DND-41 (cell line): ENCODE measurements around the gene COL26A1.

ENCODE experiments used
- ATAC-seq: fragments of 200-7000 bp; cut with Tn5 transposase; 3 replicates; pipeline ENCODE4 v1.9.1; 2021; ENCODE audit warnings: low read depth; ENCODE audit not compliant: insufficient read depth
- DNase-seq: peaks from one replicate; pipeline ENCODE4 v3.0.0-alpha.2; 2020
- H2AFZ ChIP-seq: 2 replicates; pipeline ENCODE4 v1.6.0; 2012; ENCODE audit warnings: low read depth, low read length
- H3K27ac ChIP-seq: 2 replicates; pipeline ENCODE4 v1.5.1; 2012; ENCODE audit warnings: low read length, inconsistent platforms
- H3K27me3 ChIP-seq: fragments of 200-600 bp; sonication (generic); 2 replicates; pipeline ENCODE4 v1.6.0; 2012; ENCODE audit warnings: low read length, mild to moderate bottlenecking, inconsistent platforms; ENCODE audit not compliant: insufficient read depth, poor library complexity
- H3K36me3 ChIP-seq: 2 replicates; pipeline ENCODE4 v1.5.1; 2012; ENCODE audit warnings: low read length, inconsistent platforms; ENCODE audit not compliant: insufficient read depth
- H3K4me1 ChIP-seq: 2 replicates; pipeline ENCODE4 v1.5.1; 2012; ENCODE audit warnings: mild to moderate bottlenecking, low read length; ENCODE audit not compliant: insufficient read depth
- H3K4me2 ChIP-seq: 2 replicates; pipeline ENCODE4 v1.6.0; 2012; ENCODE audit warnings: mild to moderate bottlenecking, moderate library complexity, low read length, inconsistent platforms; ENCODE audit not compliant: insufficient read depth
- H3K4me3 ChIP-seq, 2 experiments: fragments of 200-600 bp in 1 of 2; shearing (Covaris generic) in 1 of 2; 2 replicates each; pipeline ENCODE4 v1.5.1; 2012 to 2016; ENCODE audit warnings: inconsistent platforms in 2 of 2, low read length in 2 of 2, mild to moderate bottlenecking in 2 of 2, low read depth in 1 of 2, moderate library complexity in 1 of 2
- H3K79me2 ChIP-seq: 2 replicates; pipeline ENCODE4 v1.6.0; 2012; ENCODE audit warnings: low read length, inconsistent platforms; ENCODE audit not compliant: insufficient read depth
- H3K9ac ChIP-seq: 2 replicates; pipeline ENCODE4 v1.6.0; 2012; ENCODE audit warnings: low read depth, mild to moderate bottlenecking, inconsistent platforms, low read length, moderate library complexity
- H3K9me3 ChIP-seq: 2 replicates; pipeline ENCODE4 v1.5.1; 2012; ENCODE audit warnings: low read length, moderate library complexity, mild to moderate bottlenecking, inconsistent platforms; ENCODE audit not compliant: insufficient read depth, severe bottlenecking
- H4K20me1 ChIP-seq: 2 replicates; pipeline ENCODE4 v1.6.0; 2012; ENCODE audit warnings: low read length; ENCODE audit not compliant: insufficient read depth
- EZH2 ChIP-seq: IDR thresholded peaks from 3 replicates; pipeline ENCODE4 v1.6.1; 2012; ENCODE audit warnings: borderline replicate concordance, low read depth, mild to moderate bottlenecking, moderate library complexity, low read length, inconsistent platforms; ENCODE audit not compliant: severe bottlenecking
- TF ChIP-seq, protein P1 (sequence below): IDR thresholded peaks from 2 replicates; pipeline ENCODE4 v1.5.1; 2012; ENCODE audit warnings: borderline replicate concordance, low read length, moderate library complexity, mild to moderate bottlenecking; ENCODE audit not compliant: poor library complexity, severe bottlenecking; ENCODE audit errors: extremely low read depth

Gene COL26A1

DNA sequence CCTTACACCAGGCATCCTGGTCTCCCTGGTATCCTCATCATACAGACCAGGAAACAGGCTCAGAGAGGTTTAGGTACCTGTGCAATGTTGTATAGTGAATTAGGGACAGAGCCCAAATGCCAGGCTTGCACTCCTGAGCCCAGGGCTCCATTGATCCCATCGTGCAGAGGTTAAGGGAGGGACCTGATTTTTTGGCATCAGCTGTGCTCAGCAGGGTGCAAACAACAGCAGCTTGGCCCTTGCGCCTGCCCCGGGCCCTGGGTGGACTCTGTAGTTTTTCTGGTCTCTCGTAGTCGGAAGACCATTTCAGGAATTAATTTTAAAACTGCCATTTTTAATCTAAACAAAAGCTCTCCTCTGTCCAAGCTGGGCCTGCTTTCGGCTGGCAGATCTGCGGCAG is 79.2 kb downstream of the COL26A1 start:
- no peak overlapping the region for H3K27ac ChIP-seq
- H4K20me1 ChIP-seq: no peaks in the 10 kb centered on the region
- H2AFZ ChIP-seq: no peak overlapping the region
- no peaks in the 10 kb centered on the region for H3K79me2 ChIP-seq
- peaks cover 14% of the 10 kb centered on the region for H3K27me3 ChIP-seq
- H3K9ac ChIP-seq: no peak overlapping the region
- H3K4me3 ChIP-seq: no peak overlapping the region
- DNase-seq (no peak), ATAC-seq (no peak)
- H3K36me3 ChIP-seq: no peaks in the 10 kb centered on the region
- TF ChIP-seq EZH2: no peak
- TF ChIP-seq, protein P1, sequence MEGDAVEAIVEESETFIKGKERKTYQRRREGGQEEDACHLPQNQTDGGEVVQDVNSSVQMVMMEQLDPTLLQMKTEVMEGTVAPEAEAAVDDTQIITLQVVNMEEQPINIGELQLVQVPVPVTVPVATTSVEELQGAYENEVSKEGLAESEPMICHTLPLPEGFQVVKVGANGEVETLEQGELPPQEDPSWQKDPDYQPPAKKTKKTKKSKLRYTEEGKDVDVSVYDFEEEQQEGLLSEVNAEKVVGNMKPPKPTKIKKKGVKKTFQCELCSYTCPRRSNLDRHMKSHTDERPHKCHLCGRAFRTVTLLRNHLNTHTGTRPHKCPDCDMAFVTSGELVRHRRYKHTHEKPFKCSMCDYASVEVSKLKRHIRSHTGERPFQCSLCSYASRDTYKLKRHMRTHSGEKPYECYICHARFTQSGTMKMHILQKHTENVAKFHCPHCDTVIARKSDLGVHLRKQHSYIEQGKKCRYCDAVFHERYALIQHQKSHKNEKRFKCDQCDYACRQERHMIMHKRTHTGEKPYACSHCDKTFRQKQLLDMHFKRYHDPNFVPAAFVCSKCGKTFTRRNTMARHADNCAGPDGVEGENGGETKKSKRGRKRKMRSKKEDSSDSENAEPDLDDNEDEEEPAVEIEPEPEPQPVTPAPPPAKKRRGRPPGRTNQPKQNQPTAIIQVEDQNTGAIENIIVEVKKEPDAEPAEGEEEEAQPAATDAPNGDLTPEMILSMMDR: no peak
- no peaks in the 10 kb centered on the region for H3K4me1 ChIP-seq
- no peaks in the 10 kb centered on the region for H3K9me3 ChIP-seq
- H3K4me2 ChIP-seq: no peak overlapping the region

DNA sequence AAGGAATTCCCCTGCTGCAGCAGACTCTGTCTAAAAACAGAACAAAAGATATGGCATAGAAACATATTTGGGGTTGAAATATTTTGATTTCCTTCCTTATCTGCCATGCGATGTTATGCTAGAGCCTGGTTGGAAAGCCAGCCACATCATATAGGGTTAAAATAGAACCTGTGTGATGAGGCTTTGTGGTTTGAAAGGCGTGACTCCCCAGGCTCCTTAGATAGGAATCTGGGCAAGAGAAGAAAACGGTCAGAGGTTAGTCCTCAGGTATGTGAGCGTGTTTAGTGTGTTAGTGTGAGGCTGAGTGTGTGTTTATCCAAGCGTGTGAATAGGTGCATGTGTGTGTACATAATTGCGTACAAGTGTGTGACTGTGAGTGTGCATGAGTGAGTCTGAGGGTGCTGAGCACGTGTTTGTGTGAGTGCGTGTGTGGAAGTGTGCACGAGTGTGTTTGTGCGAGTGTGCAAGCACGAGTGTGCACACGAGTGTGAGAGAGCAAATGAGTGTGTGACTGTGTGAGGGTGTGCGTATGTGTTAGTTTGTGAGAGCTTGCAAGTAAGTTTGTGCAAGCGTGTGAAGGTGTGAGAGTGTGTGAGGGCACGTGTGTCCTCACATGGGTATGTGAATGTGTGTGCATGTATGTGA is 79.9 kb downstream of the COL26A1 start:
- Histone ChIP-seq H4K20me1 (no peaks in the 10 kb centered on the region), H3K9me3 (no peaks in the 10 kb centered on the region), H3K4me3 (no peak overlapping the region), H3K27ac (no peak overlapping the region), H3K9ac (no peak overlapping the region), H3K4me1 (no peaks in the 10 kb centered on the region), H3K27me3 (peaks cover 14% of the 10 kb centered on the region), H2AFZ (no peak overlapping the region), H3K36me3 (no peaks in the 10 kb centered on the region), H3K79me2 (no peaks in the 10 kb centered on the region), H3K4me2 (no peak overlapping the region)
- ATAC-seq (no peak), DNase-seq (no peak)
- TF ChIP-seq, protein P1: no peak
- no peak for TF ChIP-seq EZH2

DNA sequence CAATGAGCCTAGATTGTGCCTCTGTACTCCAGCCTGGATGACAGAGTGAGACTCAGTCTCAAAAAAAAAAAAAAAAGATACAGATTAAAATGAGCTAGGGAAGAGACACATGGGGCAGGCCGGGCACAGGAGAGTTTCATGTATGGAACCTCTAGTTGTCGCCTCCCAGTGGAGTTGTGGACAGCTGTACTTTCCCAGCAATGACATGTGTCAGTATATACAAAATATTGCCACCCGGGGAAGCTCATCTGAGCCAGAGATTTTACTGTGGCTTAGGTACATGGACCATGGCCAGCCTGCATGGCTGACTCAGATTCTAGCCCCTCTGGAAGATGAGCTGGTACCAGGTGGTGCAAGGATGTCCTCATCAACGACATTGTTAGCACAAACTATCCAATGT is 87.4 kb downstream of the COL26A1 start:
- Histone ChIP-seq H2AFZ (no peak overlapping the region), H3K4me2 (no peak overlapping the region), H3K27ac (no peak overlapping the region), H3K79me2 (no peaks in the 10 kb centered on the region), H3K9me3 (no peaks in the 10 kb centered on the region), H3K4me1 (no peaks in the 10 kb centered on the region), H3K36me3 (no peaks in the 10 kb centered on the region), H3K27me3 (peaks cover 8% of the 10 kb centered on the region), H3K9ac (no peak overlapping the region), H4K20me1 (no peaks in the 10 kb centered on the region; the same call in 1 of the 2 replicates), H3K4me3 (no peak overlapping the region)
- DNase-seq: no peak
- no peak for ATAC-seq
- no peak for TF ChIP-seq EZH2
- TF ChIP-seq, protein P1: no peak
